Endothelial cell of umbilical vein (primary cell): ENCODE results near the gene NCKAP5. TPM values are rescaled to one million over a fixed set of nuclear protein-coding genes. Genes with fewer than 3 reads are reported as not detected.

Experiments used
- BruUV-seq: library from RNA; stranded (reverse); fragments of 400-500 nt; replicated peaks from 2 replicates; lab custom pipeline; 2021; lab: Mats Ljungman, UMichigan
- CTCF ChIA-PET: fragments of 300-600, 350-600 bp; sonication (Branson Sonifier 250); formaldehyde crosslinking; loops from one replicate; lab custom pipeline; 2021; ENCODE audit warnings: antibody characterized with exemption, inconsistent platforms; lab: Charles Lee
- POLR2A ChIA-PET: fragments of 300-600, 350-600 bp; sonication (Branson Sonifier 250); formaldehyde crosslinking; loops from one replicate; lab custom pipeline; 2021; ENCODE audit warnings: antibody characterized with exemption, inconsistent platforms; lab: Charles Lee
- DNase-seq: peaks from one replicate; pipeline ENCODE4 v3.0.0-alpha.2; 2011; ENCODE audit warnings: low read depth, low spot score
- FAIRE-seq: peaks from 2 replicates; lab custom pipeline; 2011; peaks lifted over from hg19 to GRCh38; lab: Jason Lieb, UNC
- H2AFZ ChIP-seq: 2 replicates; pipeline ENCODE4 v1.6.0; 2012; ENCODE audit warnings: low read depth, low read length, control low read depth, inconsistent platforms
- H3K27ac ChIP-seq: 2 replicates; pipeline ENCODE4 v1.5.1; 2011; ENCODE audit warnings: low read depth, mild to moderate bottlenecking, control low read depth, low read length, moderate library complexity; ENCODE audit not compliant: insufficient read depth
- H3K27me3 ChIP-seq, 2 experiments: 2 replicates each; pipeline versions ENCODE4 v1.6.0 to v1.6.1; 2011; ENCODE audit warnings: low read length in 2 of 2, mixed read lengths in 1 of 2; ENCODE audit not compliant: control insufficient read depth in 2 of 2, insufficient read depth in 2 of 2
- H3K36me3 ChIP-seq, 2 experiments: 2 replicates in 1 of 2; 3 replicates in 1 of 2; pipeline ENCODE4 v1.5.1; 2011; ENCODE audit warnings: low read length in 2 of 2, mild to moderate bottlenecking in 1 of 2, moderate library complexity in 1 of 2; ENCODE audit not compliant: control insufficient read depth in 2 of 2, insufficient read depth in 2 of 2; ENCODE audit errors: extremely low read depth in 1 of 2
- H3K4me1 ChIP-seq: 3 replicates; pipeline ENCODE4 v1.5.1; 2011; ENCODE audit warnings: mild to moderate bottlenecking, low read length; ENCODE audit not compliant: control insufficient read depth, insufficient read depth; ENCODE audit errors: extremely low read depth
- H3K4me2 ChIP-seq: 2 replicates; pipeline ENCODE4 v1.6.1; 2011; ENCODE audit warnings: low read length, control low read depth, mixed read lengths; ENCODE audit not compliant: insufficient read depth
- H3K4me3 ChIP-seq, 3 experiments: fragments of 200-600 bp in 1 of 3; sonication (generic), shearing (Covaris generic) in 1 of 3; replicated peaks in 1 of 3; 2 replicates each; pipeline ENCODE4 v1.5.1; 2011 to 2016; ENCODE audit warnings: control low read depth in 3 of 3, low read length in 3 of 3, mild to moderate bottlenecking in 2 of 3, inconsistent platforms in 1 of 3, low read depth in 1 of 3, moderate library complexity in 1 of 3; ENCODE audit not compliant: insufficient read depth in 1 of 3
- H3K79me2 ChIP-seq: 2 replicates; pipeline ENCODE4 v1.6.0; 2012; ENCODE audit warnings: low read length, inconsistent platforms; ENCODE audit not compliant: control insufficient read depth, insufficient read depth
- H3K9ac ChIP-seq: replicated peaks from 2 replicates; pipeline ENCODE3; 2011; ENCODE audit warnings: low read length, control low read depth; ENCODE audit not compliant: insufficient read depth; ENCODE audit errors: extremely low read depth
- H3K9me1 ChIP-seq: replicated peaks from 3 replicates; pipeline ENCODE4 v1.6.0; 2011; ENCODE audit warnings: mild to moderate bottlenecking, low read length; ENCODE audit not compliant: control insufficient read depth, insufficient read depth; ENCODE audit errors: extremely low read depth
- H3K9me3 ChIP-seq: replicated peaks from 2 replicates; pipeline ENCODE4 v1.5.1; 2012; ENCODE audit warnings: low read length, inconsistent platforms; ENCODE audit not compliant: control insufficient read depth, insufficient read depth
- H4K20me1 ChIP-seq: replicated peaks from 2 replicates; pipeline ENCODE3; 2011; ENCODE audit warnings: mild to moderate bottlenecking, low read length; ENCODE audit not compliant: control insufficient read depth, insufficient read depth; ENCODE audit errors: extremely low read depth
- CTCF ChIP-seq, 2 donors: IDR thresholded peaks; 1 replicate in 1 of 2; 2 replicates in 1 of 2; pipeline ENCODE4 v1.5.1; 2011; ENCODE audit warnings: low read length in 2 of 2, mild to moderate bottlenecking in 2 of 2, moderate library complexity in 2 of 2, control low read depth in 1 of 2, inconsistent platforms in 1 of 2, low read depth in 1 of 2; ENCODE audit not compliant: insufficient read depth in 1 of 2; ENCODE audit errors: extremely low read depth in 1 of 2
- EZH2 ChIP-seq: IDR thresholded peaks from 2 replicates; pipeline ENCODE4 v1.6.1; 2012; ENCODE audit warnings: borderline replicate concordance, low read depth, mild to moderate bottlenecking, moderate library complexity, low read length, inconsistent platforms; ENCODE audit not compliant: severe bottlenecking
- FOS ChIP-seq: IDR thresholded peaks from 2 replicates; pipeline ENCODE4 v1.6.1; 2011; ENCODE audit warnings: mild to moderate bottlenecking, low read length, moderate library complexity, borderline replicate concordance; ENCODE audit not compliant: insufficient read depth
- GATA2 ChIP-seq: IDR thresholded peaks from 2 replicates; pipeline ENCODE4 v1.7.0; 2011; ENCODE audit warnings: low read depth, mild to moderate bottlenecking, moderate library complexity, mixed read lengths, low read length; ENCODE audit not compliant: insufficient read length, insufficient read depth
- JUN ChIP-seq: IDR thresholded peaks from 2 replicates; pipeline ENCODE4 v1.6.1; 2011; ENCODE audit warnings: borderline replicate concordance, low read depth; ENCODE audit not compliant: insufficient read length, insufficient read depth
- MAX ChIP-seq: IDR thresholded peaks from 2 replicates; pipeline ENCODE4 v1.6.1; 2011; ENCODE audit not compliant: insufficient read depth, insufficient read length
- MYC ChIP-seq: IDR thresholded peaks from one replicate; pipeline ENCODE4 v1.6.1; 2011; ENCODE audit warnings: mild to moderate bottlenecking, low read depth, low read length
- POLR2A ChIP-seq: IDR thresholded peaks from 2 replicates; pipeline ENCODE4 v1.6.1; 2012; ENCODE audit warnings: low read depth, mild to moderate bottlenecking, control low read depth, low read length
- POLR2AphosphoS5 ChIP-seq: IDR thresholded peaks from 2 replicates; pipeline ENCODE4 v1.6.1; 2012; ENCODE audit warnings: low read depth, mild to moderate bottlenecking, control low read depth, low read length, moderate library complexity; ENCODE audit not compliant: insufficient read depth
- dilution Hi-C: fragments of 300-500 bp; cut with MboI; formaldehyde crosslinking; loops from one replicate; pipeline ENCODE4 v1.15.0; 2019; ENCODE audit warnings: low sequenced_read_pairs; ENCODE audit not compliant: extremely low pct_ligation_motif_present
- intact Hi-C: fragments of 100-400 bp; cut with micrococcal nuclease; formaldehyde crosslinking; loops from one replicate; pipeline ENCODE4 v1.10.0; 2022
- polyA plus RNA-seq, 4 experiments: library from polyadenylated mRNA; depleted of rRNA in 3 of 4; stranded (reverse) in 3 of 4; unstranded in 1 of 4; fragments of >200 nt; gene quantifications; 2 replicates each; pipeline versions ENCODE4 v1.2.1 to v1.2.3, GENCODE V29; 2011 to 2012; ENCODE audit warnings: missing spikeins in 1 of 4
- total RNA-seq: library from RNA; stranded (reverse); gene quantifications from 2 replicates; pipeline ENCODE4 v1.2.3, GENCODE V29; 2021

Gene NCKAP5
- total and polyA plus RNA-seq, 2 donors (not counting 3 experiments of a cell fraction or from before 2014, with no cell fraction given): 0.47 to 3.3 TPM

DNA sequence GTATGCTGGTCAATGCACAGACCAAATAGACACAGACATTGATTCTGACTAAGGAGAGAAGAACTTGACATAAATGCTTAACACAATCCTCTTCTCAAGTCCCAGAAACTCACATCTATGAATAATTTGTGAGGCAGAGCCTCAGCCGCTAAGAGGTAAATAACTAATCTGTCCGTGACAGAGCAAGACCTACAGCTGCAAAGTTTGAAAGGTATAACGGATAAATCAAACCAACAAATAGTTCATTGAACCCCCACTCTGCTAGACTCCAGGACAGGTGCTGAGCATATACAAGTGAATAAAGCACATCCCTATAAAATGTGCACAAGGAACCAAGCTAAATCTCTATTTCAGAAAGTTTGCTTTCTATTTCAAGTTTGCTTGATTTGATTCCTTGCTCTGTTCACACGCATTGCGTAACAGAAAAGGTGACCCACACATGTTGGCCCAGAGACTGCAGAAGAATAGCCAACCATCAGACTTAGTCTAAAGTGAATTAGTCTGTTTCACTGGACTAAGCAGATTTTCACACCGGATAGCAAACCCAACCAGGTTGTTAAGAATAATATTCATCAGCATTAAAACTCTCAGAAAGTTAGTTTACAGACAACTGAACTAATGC lies 51.7 kb downstream of the NCKAP5 start:
- ChIA-PET POLR2A (no interaction called here), CTCF (interaction anchor here (1.7 to 4.2 kb wide), 3 partner anchors 12 to 327 kb away, joined by 6 to 81 read pairs (median 13); no protein-coding TSS in a partner anchor)
- intact Hi-C loops: no loop called here
- Histone ChIP-seq H3K4me1 (no peaks in the 10 kb centered on the region), H3K4me3 (no peak overlapping the region), H3K9me3 (no peaks in the 10 kb centered on the region), H3K36me3 (no peaks in the 10 kb centered on the region), H3K4me2 (no peak overlapping the region), H2AFZ (no peak overlapping the region), H3K27ac (no peak overlapping the region), H4K20me1 (no peaks in the 10 kb centered on the region), H3K79me2 (no peaks in the 10 kb centered on the region), H3K9me1 (no peaks in the 10 kb centered on the region), H3K9ac (no peak overlapping the region), H3K27me3 (peaks cover 0 to 1% of the 10 kb centered on the region in 2 experiments)
- no peak for TF ChIP-seq MAX
- TF ChIP-seq CTCF (IDR thresholded peaks at IDR 0.05; ENCODE audit: extremely low read depth in 1 of 2, insufficient read depth in 1 of 2, low read depth in 1 of 2, low read length in 2 of 2): no peak
- TF ChIP-seq EZH2: no peak
- dilution Hi-C loops: no loop called here
- BruUV-seq: no TSS peak
- DNase-seq (no peak), FAIRE-seq (no peak)

DNA sequence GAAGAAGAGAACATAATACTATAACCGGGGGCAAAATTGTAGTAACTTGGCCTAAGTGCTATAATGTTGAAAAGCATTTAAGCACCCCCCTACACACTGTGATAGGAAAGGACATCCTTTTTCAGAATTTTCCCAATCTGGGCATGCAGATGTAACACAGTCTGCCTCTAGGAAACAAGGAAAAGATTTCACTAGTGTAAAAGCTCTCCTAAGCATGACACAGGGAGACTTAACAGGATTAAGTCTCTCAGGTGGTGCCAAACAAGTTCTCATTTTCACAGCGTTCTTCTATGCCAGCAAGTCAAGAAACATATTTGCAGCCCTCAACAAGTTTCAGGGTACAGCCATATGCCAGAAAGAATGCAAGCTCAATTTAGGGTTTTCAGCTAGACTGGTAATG lies 53.0 kb downstream of the NCKAP5 start:
- CTCF ChIA-PET: interaction anchor here (0.8 to 3.6 kb wide), 4 partner anchors 11 to 344 kb away, joined by 4 to 13 read pairs (median 8); no protein-coding TSS in a partner anchor
- H4K20me1 ChIP-seq: no peaks in the 10 kb centered on the region
- no peak for FAIRE-seq
- H3K9me1 ChIP-seq: no peaks in the 10 kb centered on the region
- H3K4me1 ChIP-seq: no peaks in the 10 kb centered on the region
- H2AFZ ChIP-seq: no peak overlapping the region
- H3K36me3 ChIP-seq: no peaks in the 10 kb centered on the region
- no peak overlapping the region for H3K9ac ChIP-seq
- DNase-seq: no peak
- intact Hi-C loops (no loop called here), dilution Hi-C loops (no loop called here)
- no peak overlapping the region for H3K27ac ChIP-seq
- no TSS peak for BruUV-seq
- no peaks in the 10 kb centered on the region for H3K9me3 ChIP-seq
- no peak overlapping the region for H3K4me2 ChIP-seq
- H3K4me3 ChIP-seq: no peak overlapping the region
- no peaks in the 10 kb centered on the region for H3K79me2 ChIP-seq
- TF ChIP-seq MAX (no peak), JUN (no peak), MYC (no peak), EZH2 (no peak), POLR2A (no peak), CTCF (IDR thresholded peaks at IDR 0.05; ENCODE audit: extremely low read depth in 1 of 2, insufficient read depth in 1 of 2, low read depth in 1 of 2, low read length in 2 of 2) (no peak), POLR2AphosphoS5 (no peak), FOS (no peak), GATA2 (no peak)
- POLR2A ChIA-PET: no interaction called here
- peaks cover 0 to 1% of the 10 kb centered on the region in 2 experiments for H3K27me3 ChIP-seq
